HG03520 (cell line): Measurements from ENCODE around the gene ACSM2B.
"Not testable (repeated sequence)": the region's sequence is repeated elsewhere in the genome, so short reads cannot be mapped to it uniquely, and the experiment has no call there.

ENCODE experiments used
- ATAC-seq: cut with Tn5 transposase; IDR thresholded peaks from one replicate; pipeline ENCODE4 v1.9.1; 2021; ENCODE audit warnings: mild to moderate bottlenecking, moderate library complexity; ENCODE audit not compliant: unreplicated experiment

Gene ACSM2B

GRCh38 chr16:20598832-20599469 is 22.8 kb upstream of the ACSM2B start:
- ATAC-seq, result no peak

DNA sequence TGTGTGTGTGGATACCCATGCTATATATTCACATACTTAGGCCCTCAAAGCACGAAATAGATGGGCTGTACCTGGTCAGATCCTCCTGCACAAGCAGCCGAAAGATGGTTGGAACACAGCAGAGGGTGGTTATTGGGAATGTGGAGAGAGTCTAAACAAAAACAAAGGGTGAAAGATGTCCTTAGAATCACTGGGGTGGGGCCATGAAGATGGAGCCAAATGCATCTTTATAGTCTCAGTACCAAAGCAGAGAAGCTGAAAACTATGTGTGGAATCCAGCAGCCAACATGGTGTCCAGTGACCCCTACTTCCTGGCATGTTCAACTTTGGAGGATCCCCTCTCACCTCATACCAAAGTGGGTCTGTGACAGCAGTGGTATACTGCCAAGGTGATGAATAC is 19.5 kb upstream of the ACSM2B start:
- not testable (repeated sequence) for ATAC-seq

GRCh38 chr16:20595068-20595467 is 18.9 kb upstream of the ACSM2B start:
- not testable (repeated sequence) for ATAC-seq

DNA sequence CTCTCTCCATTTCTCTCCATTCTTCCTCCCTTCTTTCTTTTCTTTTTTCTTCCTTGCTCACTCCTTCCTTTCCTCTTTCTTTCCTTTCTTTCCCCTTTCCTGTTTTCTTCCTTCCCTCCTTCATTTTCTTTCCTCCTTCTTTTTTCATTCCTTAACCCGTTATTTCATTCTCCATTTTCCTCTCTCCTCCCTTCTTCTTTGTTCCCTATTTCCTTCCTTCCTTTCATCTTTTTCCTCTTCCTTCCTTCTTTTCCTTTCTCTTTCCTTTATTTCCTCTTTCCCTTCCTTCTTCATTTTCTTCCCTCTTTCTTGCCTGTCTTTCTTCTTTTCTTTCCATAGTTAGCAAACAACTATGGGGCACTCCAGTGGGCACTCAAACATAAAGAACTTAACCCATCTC is 16.6 kb upstream of the ACSM2B start:
- not testable (repeated sequence) for ATAC-seq

- not testable (repeated sequence) for ATAC-seq
Observed at GRCh38 chr16:20589486-20589885, 13.3 kb upstream of the ACSM2B start.

GRCh38 chr16:20587645-20588074 is 11.5 kb upstream of the ACSM2B start:
- ATAC-seq, result not testable (repeated sequence)

DNA sequence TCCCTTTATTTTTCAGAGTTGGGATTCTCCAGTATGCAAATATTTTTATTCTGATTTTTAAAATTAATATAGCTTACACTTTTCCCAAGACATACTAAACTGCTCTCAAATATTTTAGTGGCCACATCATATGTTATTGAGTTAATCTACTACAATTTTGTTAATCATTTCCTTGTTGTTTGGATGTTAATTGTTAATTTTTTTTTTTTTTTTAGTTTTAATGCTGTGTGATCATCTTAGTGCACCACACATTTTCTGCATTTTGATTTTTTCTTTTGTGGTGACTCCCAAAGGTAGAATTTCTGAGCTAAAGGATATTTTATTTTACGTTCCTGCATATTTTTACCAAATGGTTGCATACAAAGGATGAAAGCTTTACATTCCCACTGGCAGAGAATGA is 10.5 kb upstream of the ACSM2B start:
- not testable (repeated sequence) for ATAC-seq

DNA sequence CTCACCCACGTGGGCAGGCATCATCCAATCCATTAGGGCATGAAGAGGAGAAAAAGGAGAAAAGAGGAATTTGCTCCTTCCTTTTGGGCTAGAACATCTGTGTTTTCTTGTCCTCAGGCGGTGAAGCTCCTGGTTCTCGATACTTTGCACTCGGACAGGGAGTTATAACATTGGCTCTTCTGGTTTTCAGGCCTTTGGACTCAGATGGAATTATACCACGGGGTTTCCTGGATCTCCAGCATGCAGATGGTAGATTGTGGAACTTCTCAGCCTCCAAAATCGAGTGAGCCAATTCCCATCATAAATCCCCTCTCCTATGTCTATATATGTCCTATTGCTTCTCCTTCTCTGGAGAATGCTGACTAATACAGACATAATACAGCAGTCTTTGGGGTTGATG is 9.9 kb upstream of the ACSM2B start:
- ATAC-seq, result not testable (repeated sequence)

- not testable (repeated sequence) for ATAC-seq
Observed at GRCh38 chr16:20580487-20581259, 4.5 kb upstream of the ACSM2B start.

DNA sequence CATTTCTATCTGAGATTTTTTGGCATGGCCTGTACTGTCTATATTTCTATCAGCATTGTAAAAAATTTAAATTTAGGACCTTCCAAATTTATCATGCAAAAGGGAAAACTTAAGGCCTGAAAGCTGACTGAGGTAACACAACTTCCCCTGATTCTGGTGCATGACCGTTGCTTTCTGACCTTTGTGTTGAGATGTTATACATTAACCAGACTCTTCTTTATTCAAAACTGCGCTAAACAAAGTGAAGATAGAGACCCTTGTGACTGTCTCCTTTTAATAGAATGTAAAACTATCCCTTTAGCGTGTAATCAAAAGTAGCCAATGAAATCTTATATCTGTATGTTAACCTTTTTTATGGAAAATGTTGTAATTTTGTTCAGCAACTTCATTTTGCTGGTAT is 1.9 kb upstream of the ACSM2B start:
- ATAC-seq, result not testable (repeated sequence)

DNA sequence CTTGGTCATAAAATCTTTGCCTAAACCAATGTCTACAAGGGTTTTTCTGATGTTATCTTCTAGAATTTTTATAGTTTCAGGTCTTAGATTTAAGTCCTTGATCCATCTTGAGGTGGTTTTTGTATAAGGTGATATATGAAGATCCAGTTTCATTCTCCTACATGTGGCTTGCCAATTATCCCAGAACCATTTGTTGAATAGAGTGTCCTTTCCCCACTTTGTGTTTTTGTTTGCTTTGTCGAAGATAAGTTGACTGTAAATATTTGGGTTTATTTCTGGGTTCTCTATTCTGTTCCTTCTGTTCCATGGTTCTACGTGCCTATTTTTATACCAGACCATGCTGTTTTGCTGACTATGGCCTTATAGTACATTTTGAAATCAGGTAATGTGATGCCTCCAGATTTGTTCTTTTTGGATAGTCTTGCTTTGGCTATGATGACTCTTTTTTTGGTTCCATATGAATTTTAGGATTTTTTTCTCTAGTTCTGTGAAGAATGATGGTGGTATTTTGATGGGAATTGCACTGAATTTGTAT is 7.0 kb downstream of the ACSM2B start:
- ATAC-seq, result not testable (repeated sequence)

DNA sequence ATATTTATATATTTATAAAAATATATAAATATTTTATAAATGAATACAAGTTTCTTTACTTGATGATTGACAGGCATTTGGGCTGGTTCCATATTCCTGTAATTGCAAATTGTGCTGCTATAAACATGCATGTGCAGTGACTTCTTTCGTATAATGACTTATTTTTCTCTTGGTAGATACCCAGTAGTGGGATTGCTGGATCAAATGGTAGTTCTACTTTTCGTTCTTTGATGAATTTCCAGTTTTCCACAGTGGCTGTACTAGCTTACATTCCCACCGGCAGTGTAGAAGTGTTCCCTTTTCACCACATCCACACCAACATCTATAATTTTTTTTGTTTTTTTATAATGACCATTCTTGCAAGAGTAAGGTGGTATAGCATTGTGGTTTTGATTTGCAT is 7.8 kb downstream of the ACSM2B start:
- ATAC-seq, result no peak

- no peak for ATAC-seq
Observed at GRCh38 chr16:20566864-20567263, 9.3 kb downstream of the ACSM2B start.

DNA sequence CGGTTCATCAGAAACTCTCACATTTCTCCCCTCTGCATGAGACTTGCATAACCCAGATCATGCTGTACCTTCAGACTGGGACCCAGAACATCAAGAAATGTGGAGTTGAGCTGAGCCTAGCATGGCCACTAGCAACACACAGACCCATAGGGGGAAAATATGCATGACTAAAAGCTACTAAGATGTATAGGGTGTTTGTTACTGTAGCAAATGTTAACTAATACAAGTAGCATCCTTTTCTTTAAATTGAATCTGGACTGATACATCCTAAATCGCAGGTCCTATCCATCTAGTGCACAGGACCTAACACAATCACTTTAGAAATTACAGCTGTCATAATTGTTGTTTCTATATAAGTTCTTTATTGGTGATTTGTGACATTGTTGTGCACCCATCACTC is 10.8 kb downstream of the ACSM2B start:
- not testable (repeated sequence) for ATAC-seq

GRCh38 chr16:20564218-20564617 is 11.9 kb downstream of the ACSM2B start:
- ATAC-seq, result not testable (repeated sequence)

- not testable (repeated sequence) for ATAC-seq
Observed at GRCh38 chr16:20555628-20556027, 20.5 kb downstream of the ACSM2B start.

GRCh38 chr16:20554689-20555088 is 21.5 kb downstream of the ACSM2B start:
- ATAC-seq, result not testable (repeated sequence)

- ATAC-seq, result not testable (repeated sequence)
Observed at GRCh38 chr16:20553493-20553892, 22.7 kb downstream of the ACSM2B start.

- ATAC-seq, result not testable (repeated sequence)
Observed at GRCh38 chr16:20546951-20547350, 29.2 kb downstream of the ACSM2B start.

DNA sequence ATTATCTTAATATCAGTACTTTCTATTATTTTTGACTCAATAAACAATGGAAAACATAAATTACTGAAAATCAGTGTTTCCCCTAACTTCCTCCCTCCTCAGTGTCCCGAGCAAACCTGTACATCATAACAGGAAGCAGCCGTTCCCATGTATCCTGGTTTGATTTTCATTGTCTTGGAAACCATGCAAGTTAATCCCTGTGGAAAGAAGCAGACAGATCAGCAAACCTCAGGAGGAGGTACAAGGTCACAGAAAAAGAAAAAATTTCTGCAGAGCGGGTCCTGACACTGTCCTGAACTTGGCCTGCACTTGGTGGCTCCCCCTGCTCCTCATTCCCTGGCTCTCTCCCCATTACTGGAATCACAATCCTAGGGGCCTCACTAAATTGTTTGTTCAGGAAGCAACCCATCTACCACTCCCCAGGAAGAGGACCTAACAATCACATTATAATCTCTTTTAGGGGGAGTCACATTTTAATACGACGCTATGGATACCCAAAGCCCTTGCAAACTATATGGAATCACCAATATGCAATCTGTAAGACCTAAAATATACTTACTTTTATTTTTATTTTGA is 29.8 kb downstream of the ACSM2B start:
- ATAC-seq, result not testable (repeated sequence)

DNA sequence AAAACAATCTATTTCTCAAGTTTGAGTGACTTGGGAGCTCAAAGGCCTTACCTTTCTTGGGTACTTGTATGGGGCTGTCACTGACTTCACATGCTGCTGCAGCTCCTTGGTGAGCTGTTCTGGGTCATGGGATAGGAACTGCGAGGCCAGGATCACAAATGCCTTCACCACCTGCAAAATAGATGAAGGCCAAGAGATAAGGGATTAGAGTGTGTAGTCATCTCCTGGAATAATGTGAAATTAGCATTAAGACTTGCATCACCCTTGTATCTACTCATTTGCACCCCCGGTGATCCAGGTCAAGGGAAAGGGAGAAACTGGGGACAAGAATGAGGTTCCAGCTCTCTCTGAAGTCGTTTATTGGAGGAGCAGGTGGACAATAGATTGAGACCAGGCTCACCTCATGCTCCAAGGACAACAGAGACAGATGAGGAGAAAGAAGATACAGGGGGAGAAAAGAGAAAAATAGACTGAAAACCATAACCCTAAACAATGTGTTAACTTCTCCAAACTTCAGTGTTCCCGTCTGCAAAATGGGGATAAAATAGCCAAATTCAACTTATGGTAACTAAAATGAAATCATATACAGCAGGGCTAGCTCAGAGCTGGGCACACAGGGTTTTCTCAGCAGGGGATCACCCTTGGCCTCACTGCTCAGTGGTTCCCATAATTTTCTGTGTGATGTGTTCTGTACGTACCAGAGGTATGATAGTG is 35.4 kb downstream of the ACSM2B start:
- ATAC-seq, result not testable (repeated sequence)
